Adrenal gland (tissue), 12 donors: ENCODE data around the gene RAB5IF. TPM values are rescaled to one million over a fixed set of nuclear protein-coding genes. Genes with fewer than 3 reads are reported as not detected.

Source experiments
- DNase-seq, 7 donors: peaks; one replicate each; pipeline ENCODE4 v3.0.0-alpha.2; 2019 to 2020
- H3K27ac ChIP-seq, 5 donors: fragments of 200-600 bp; sonication (generic) in 4 of 5; 1 replicate in 3 of 5; 2 replicates in 2 of 5; pipeline versions ENCODE4 v1.5.1 to v1.8.0; 2016 to 2020; ENCODE audit warnings: mild to moderate bottlenecking in 1 of 5
- H3K27me3 ChIP-seq: fragments of 200-600 bp; 2 replicates; pipeline ENCODE4 v1.8.0; 2021
- H3K36me3 ChIP-seq, 2 donors: fragments of 200-600 bp; replicated peaks in 1 of 2; 1 replicate in 1 of 2; 2 replicates in 1 of 2; pipeline versions ENCODE4 v1.5.1 to v1.8.0; 2018 to 2022
- H3K4me1 ChIP-seq, 2 donors: fragments of 200-600 bp; replicated peaks in 1 of 2; 1 replicate in 1 of 2; 2 replicates in 1 of 2; pipeline versions ENCODE4 v1.5.1 to v1.8.0; 2018 to 2021
- H3K4me3 ChIP-seq, 4 donors: fragments of 200-600 bp; sonication (generic) in 3 of 4; one replicate each; pipeline ENCODE4 v1.5.1; 2016 to 2018
- H3K9me3 ChIP-seq, 3 donors: fragments of 200-600 bp; sonication (generic) in 1 of 3; replicated peaks in 1 of 3; 1 replicate in 2 of 3; 2 replicates in 1 of 3; pipeline versions ENCODE4 v1.5.1 to v1.8.0; 2016 to 2021
- POLR2A ChIP-seq, 2 donors: fragments of 450-650 bp; IDR thresholded peaks; one replicate each; pipeline ENCODE4 v1.6.1; 2017; ENCODE audit warnings: antibody characterized with exemption in 2 of 2, mild to moderate bottlenecking in 2 of 2, moderate library complexity in 1 of 2
- WGBS, 4 donors: extraction: QIAGEN DNeasy Blood & Tissue Kit in 2 of 4; methylation state at CpG; one replicate each; pipeline versions ENCODE4 v1.1.5 to v1.1.7; 2013 to 2017; 5-methylcytosine and 5-hydroxymethylcytosine counted together
- intact Hi-C, 2 donors: fragments of 100-400 bp; cut with DNase I; formaldehyde crosslinking; loops; one replicate each; pipeline versions ENCODE4 v1.14.1 to v1.15.0; 2022 to 2023
- polyA plus RNA-seq, 3 donors: library from polyadenylated mRNA; stranded (reverse); fragments of 200-250 nt in 2 of 3; fragments of 350-450 nt in 1 of 3; fragmentation: Illumina TruSeq in 1 of 3; extraction: RNeasy Lipid Tissue Mini Kit (QIAGEN cat#74804) in 1 of 3; gene quantifications; one replicate each; pipeline ENCODE4 v1.2.3, GENCODE V29; 2013 to 2014
- total RNA-seq, 9 donors: library from RNA; depleted of rRNA in 4 of 9; stranded (reverse); fragments of >200 nt in 4 of 9; fragments of 120-200 nt in 1 of 9; fragmentation: NEBNext Ultra II Directional in 1 of 9; extraction: Animal tissue kit (Norgen Biotek cat#: 25700) in 1 of 9; gene quantifications; one replicate each; pipeline versions ENCODE4 v1.1.0 to v1.2.4, GENCODE V29; 2013 to 2023
- TF ChIP-seq, protein P1 (sequence below), 6 experiments: fragments of 450-650 bp in 4 of 6; fragments of 200-600 bp in 2 of 6; sonication (generic) in 1 of 6; IDR thresholded peaks; 1 replicate in 5 of 6; 2 replicates in 1 of 6; pipeline versions ENCODE4 v1.5.1 to v1.8.0; 2016 to 2021; ENCODE audit warnings: antibody characterized with exemption in 6 of 6, mild to moderate bottlenecking in 2 of 6, moderate library complexity in 1 of 6
- donor health status: healthy with polysubstance abuse.
- donor health status: Bipolar disorder and iron deficiency.
- donor health status: DM: yes; HTN: yes; CAD: no.
- donor health status: DM: no; HTN: no; CAD: no.
- donor health status: DM: no; HTN: no; CAD: no.
- donor health status: DM: yes; HTN: yes; CAD: no.

RAB5IF gene
- total and polyA plus RNA-seq, 12 donors = 44.9 to 196 (median 86.9) TPM

DNA sequence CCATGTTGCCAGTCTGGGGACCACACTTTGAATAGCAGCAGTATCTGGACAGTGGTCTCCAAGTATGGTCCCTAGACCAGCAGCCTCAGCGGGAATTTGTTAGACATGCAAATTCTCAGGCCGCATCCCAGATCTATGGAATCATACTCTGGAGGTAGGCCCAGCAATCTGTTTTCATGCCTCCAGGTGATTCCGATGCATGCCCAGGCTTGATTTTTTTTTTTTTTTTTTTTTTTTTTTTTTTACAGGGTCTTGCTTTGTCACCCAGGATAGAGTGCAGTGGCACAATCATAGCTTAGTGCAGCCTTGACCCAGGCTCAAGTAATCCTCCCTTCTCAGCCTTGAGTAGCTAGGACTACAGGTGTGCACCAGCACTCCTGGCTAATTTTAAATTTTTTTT lies 41.1 kb downstream of the RAB5IF start:
- intact Hi-C loops = no loop called here
- no peak for DNase-seq
- WGBS, 4 donors = 91 to 99% (median 94%) methylated on average over 3 of the region's 3 CpGs
- H3K27ac ChIP-seq = no peak overlapping the region
- no peaks in the 10 kb centered on the region for H3K9me3 ChIP-seq
- TF ChIP-seq POLR2A (IDR thresholded peaks at IDR 0.05) = no peak
- no peak overlapping the region for H3K4me3 ChIP-seq
- H3K36me3 ChIP-seq = peaks cover 0 to under 1% of the 10 kb centered on the region in 2 donors
- no peaks in the 10 kb centered on the region for H3K4me1 ChIP-seq
- no peaks in the 10 kb centered on the region for H3K27me3 ChIP-seq

- intact Hi-C loops = no loop called here
- no peak for TF ChIP-seq POLR2A (IDR thresholded peaks at IDR 0.05)
- TF ChIP-seq, protein P1, sequence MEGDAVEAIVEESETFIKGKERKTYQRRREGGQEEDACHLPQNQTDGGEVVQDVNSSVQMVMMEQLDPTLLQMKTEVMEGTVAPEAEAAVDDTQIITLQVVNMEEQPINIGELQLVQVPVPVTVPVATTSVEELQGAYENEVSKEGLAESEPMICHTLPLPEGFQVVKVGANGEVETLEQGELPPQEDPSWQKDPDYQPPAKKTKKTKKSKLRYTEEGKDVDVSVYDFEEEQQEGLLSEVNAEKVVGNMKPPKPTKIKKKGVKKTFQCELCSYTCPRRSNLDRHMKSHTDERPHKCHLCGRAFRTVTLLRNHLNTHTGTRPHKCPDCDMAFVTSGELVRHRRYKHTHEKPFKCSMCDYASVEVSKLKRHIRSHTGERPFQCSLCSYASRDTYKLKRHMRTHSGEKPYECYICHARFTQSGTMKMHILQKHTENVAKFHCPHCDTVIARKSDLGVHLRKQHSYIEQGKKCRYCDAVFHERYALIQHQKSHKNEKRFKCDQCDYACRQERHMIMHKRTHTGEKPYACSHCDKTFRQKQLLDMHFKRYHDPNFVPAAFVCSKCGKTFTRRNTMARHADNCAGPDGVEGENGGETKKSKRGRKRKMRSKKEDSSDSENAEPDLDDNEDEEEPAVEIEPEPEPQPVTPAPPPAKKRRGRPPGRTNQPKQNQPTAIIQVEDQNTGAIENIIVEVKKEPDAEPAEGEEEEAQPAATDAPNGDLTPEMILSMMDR (IDR thresholded peaks at IDR 0.05) = no peak
- WGBS, 4 donors = 72 to 80% (median 74%) methylated on average over 8 of the region's 8 CpGs
- DNase-seq = no peak
- no peaks in the 10 kb centered on the region for H3K9me3 ChIP-seq
- H3K27me3 ChIP-seq = no peaks in the 10 kb centered on the region
- H3K4me1 ChIP-seq = no peaks in the 10 kb centered on the region
- no peak overlapping the region for H3K4me3 ChIP-seq
- no peak overlapping the region for H3K27ac ChIP-seq
- peaks cover 0 to 7% of the 10 kb centered on the region in 2 donors for H3K36me3 ChIP-seq
Observed at GRCh38 chr20:36647196-36648121, 41.9 kb downstream of the RAB5IF start.

- H3K27ac ChIP-seq = no peak overlapping the region
- no peaks in the 10 kb centered on the region for H3K27me3 ChIP-seq
- no peak for DNase-seq
- intact Hi-C loops = no loop called here
- 92 to 94% (median 93%) methylated on average over 8 to 9 of the region's 9 CpGs for WGBS, 4 donors
- H3K36me3 ChIP-seq = peaks cover 0 to 35% of the 10 kb centered on the region in 2 donors
- no peaks in the 10 kb centered on the region for H3K9me3 ChIP-seq
- TF ChIP-seq POLR2A (IDR thresholded peaks at IDR 0.05) = no peak
- TF ChIP-seq, protein P1 (IDR thresholded peaks at IDR 0.05) = no peak
- no peaks in the 10 kb centered on the region for H3K4me1 ChIP-seq
- H3K4me3 ChIP-seq = no peak overlapping the region
Observed at GRCh38 chr20:36653456-36653855, 47.9 kb downstream of the RAB5IF start.

GRCh38 chr20:36654506-36654905 lies 48.9 kb downstream of the RAB5IF start:
- Histone ChIP-seq H3K4me1 (no peaks in the 10 kb centered on the region), H3K36me3 (peaks cover 0 to 35% of the 10 kb centered on the region in 2 donors), H3K9me3 (no peaks in the 10 kb centered on the region), H3K4me3 (no peak overlapping the region), H3K27ac (no peak overlapping the region), H3K27me3 (no peaks in the 10 kb centered on the region)
- TF ChIP-seq POLR2A (IDR thresholded peaks at IDR 0.05) = no peak
- TF ChIP-seq, protein P1 (IDR thresholded peaks at IDR 0.05) = no peak
- intact Hi-C loops = no loop called here
- no peak for DNase-seq
- WGBS, 4 donors = 92 to 98% (median 96%) methylated on average over 8 of the region's 8 CpGs
